ENCODE data around the gene TEKTIP1.

TEKTIP1 gene

GRCh38 chr19:3586707-3587346 is 47.9 kb downstream of the TEKTIP1 start:
- no peak for DNase-seq

- no peak for DNase-seq
Observed at GRCh38 chr19:3589439-3589838, 50.5 kb downstream of the TEKTIP1 start.

GRCh38 chr19:3589949-3590348 is 51.0 kb downstream of the TEKTIP1 start:
- DNase-seq = no peak

- no peak for DNase-seq
Observed at GRCh38 chr19:3590991-3591659, 52.2 kb downstream of the TEKTIP1 start.

- DNase-seq = no peak
Observed at GRCh38 chr19:3591876-3592613, 53.1 kb downstream of the TEKTIP1 start.

- DNase-seq = no peak
Observed at GRCh38 chr19:3593156-3593555, 54.2 kb downstream of the TEKTIP1 start.
